NT2/D1 (cell line): ENCODE results near the gene HACD4.

Experiments
- SUZ12 ChIP-seq: IDR thresholded peaks from 2 replicates; pipeline ENCODE4 v1.6.1; 2011; ENCODE audit not compliant: insufficient read length, insufficient read depth; ENCODE audit errors: extremely low read depth
- YY1 ChIP-seq: IDR thresholded peaks from 2 replicates; pipeline ENCODE4 v1.6.1; 2011; ENCODE audit not compliant: insufficient read length, insufficient read depth
- ZNF274 ChIP-seq: IDR thresholded peaks from 2 replicates; pipeline ENCODE4 v1.6.1; 2011; ENCODE audit warnings: mild to moderate bottlenecking, low read depth, low read length

GRCh38 chr9:21001581-21001980, 29.9 kb downstream of the HACD4 start:
- TF ChIP-seq YY1 (no peak), SUZ12 (no peak), ZNF274 (no peak)
